Measurements from ENCODE around the gene THRA.

THRA gene

DNA sequence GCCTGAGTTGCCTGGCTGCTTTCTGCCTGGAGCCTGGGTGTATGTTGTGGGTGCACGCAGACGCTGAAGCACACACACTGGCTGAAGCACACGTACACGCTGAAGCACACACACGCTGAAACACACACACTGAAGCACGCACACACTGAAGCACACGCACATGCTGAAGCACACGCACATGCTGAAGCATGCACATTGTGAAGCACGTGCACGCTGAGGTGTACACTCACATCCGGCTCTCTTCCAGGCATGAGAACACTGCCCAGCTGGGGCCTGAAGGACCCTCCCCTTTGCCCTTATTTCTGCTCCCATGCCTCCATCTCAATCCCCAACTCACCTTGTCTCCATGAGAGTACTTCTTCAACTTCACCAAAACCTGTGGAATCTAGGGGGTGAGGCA, 31.1 kb upstream of the THRA start:
- TF ChIP-seq, protein P1, sequence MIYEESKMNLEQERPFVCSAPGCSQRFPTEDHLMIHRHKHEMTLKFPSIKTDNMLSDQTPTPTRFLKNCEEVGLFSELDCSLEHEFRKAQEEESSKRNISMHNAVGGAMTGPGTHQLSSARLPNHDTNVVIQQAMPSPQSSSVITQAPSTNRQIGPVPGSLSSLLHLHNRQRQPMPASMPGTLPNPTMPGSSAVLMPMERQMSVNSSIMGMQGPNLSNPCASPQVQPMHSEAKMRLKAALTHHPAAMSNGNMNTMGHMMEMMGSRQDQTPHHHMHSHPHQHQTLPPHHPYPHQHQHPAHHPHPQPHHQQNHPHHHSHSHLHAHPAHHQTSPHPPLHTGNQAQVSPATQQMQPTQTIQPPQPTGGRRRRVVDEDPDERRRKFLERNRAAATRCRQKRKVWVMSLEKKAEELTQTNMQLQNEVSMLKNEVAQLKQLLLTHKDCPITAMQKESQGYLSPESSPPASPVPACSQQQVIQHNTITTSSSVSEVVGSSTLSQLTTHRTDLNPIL (CRISPR knock-in tag; IDR thresholded peaks at IDR 0.05; ENCODE audit: low read depth), result no peak
- TF ChIP-seq ZFP30 (CRISPR knock-in tag; IDR thresholded peaks at IDR 0.05) (no peak), ZC3H10 (CRISPR knock-in tag; IDR thresholded peaks at IDR 0.05) (no peak)
- ATAC-seq, result no peak

DNA sequence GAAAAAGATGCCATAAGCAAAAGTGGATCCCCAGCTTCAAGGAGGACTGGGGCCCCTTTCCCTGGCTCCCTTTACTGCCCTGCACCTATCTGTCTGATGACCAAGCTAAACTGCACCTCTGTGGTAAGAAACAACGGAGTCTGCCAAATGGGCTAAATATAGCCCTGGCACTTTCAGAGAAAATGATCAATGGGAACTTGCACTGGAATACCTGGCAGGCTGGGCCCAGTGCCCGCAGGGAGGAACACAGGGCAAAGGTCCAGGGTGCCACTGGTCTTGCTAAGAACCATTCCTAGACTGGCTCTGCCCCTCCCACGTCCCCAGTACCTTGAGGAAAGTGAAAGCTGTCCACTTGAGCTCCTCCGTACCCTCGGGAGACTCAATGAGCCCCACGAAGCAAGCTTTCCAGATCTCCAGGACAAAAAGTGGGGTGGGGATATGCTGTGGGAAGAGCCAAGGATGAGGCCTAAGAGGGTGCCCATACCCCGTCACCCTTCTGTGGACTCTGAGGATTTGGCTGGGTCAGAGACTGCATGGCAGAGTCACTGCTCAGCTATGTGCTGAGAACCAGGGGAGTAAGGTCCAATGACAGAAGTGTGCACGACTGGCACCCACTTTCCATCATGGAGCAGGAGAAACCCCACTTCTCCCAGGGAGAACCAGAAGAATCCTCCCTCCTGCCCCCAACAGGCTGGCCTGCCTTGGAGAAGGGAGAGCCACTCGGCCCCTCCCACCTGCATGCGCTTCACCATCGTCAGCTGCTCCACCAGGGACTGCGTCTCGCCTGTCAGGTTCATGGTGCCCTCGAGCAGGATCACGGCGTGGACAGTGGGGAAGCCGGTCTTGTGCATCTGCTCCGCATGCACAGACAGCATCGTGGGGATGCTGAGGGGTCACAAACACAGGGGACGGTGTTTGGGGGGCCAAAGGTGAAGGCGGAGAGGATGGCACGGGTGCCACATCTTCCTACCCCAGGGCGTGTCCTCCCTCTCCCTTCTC, 30.1 kb upstream of the THRA start:
- no peak for ATAC-seq
- TF ChIP-seq ZNF565 (CRISPR knock-in tag; conservative IDR thresholded peaks at IDR 0.05; ENCODE audit: low read depth) (no peak), ARNTL (CRISPR knock-in tag; IDR thresholded peaks at IDR 0.05; ENCODE audit: borderline replicate concordance, low read depth) (no peak), ZC3H10 (CRISPR knock-in tag; IDR thresholded peaks at IDR 0.05) (no peak)

DNA sequence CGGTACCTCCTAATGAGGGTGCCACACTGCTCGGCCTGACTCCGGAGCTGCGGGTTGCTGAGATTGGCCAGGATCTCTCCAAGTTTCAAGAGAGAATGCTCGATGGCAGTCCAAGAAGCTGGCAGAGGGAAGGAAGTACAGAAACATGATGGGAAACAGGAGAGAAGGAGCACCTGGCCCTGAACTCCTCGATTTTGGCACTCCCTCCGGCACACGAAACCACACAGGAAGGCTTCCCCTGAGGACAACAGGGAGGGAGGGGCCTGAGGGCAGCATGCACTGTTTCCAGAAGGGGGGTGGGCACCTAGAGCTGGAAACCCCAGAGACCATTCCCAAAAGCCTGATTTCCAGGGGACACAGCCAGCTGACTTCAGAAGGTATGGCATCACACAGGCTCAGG, 29.4 kb upstream of the THRA start:
- ATAC-seq, result no peak
- TF ChIP-seq GLIS3 (CRISPR knock-in tag; IDR thresholded peaks at IDR 0.05), result no peak
- TF ChIP-seq TCF4 (CRISPR knock-in tag; IDR thresholded peaks at IDR 0.05; ENCODE audit: borderline replicate concordance), result no peak
- no peak for TF ChIP-seq ZFP3 (CRISPR knock-in tag; IDR thresholded peaks at IDR 0.05)
- no peak for TF ChIP-seq ZFP30 (CRISPR knock-in tag; IDR thresholded peaks at IDR 0.05)
- TF ChIP-seq, protein P1 (CRISPR knock-in tag; IDR thresholded peaks at IDR 0.05; ENCODE audit: low read depth), result no peak
- TF ChIP-seq ESRRG (CRISPR knock-in tag; IDR thresholded peaks at IDR 0.05), result no peak
- TF ChIP-seq SNAI2 (CRISPR knock-in tag; IDR thresholded peaks at IDR 0.05), result no peak
- TF ChIP-seq, protein P2, sequence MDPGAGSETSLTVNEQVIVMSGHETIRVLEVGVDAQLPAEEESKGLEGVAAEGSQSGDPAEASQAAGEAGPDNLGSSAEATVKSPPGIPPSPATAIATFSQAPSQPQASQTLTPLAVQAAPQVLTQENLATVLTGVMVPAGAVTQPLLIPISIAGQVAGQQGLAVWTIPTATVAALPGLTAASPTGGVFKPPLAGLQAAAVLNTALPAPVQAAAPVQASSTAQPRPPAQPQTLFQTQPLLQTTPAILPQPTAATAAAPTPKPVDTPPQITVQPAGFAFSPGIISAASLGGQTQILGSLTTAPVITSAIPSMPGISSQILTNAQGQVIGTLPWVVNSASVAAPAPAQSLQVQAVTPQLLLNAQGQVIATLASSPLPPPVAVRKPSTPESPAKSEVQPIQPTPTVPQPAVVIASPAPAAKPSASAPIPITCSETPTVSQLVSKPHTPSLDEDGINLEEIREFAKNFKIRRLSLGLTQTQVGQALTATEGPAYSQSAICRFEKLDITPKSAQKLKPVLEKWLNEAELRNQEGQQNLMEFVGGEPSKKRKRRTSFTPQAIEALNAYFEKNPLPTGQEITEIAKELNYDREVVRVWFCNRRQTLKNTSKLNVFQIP (CRISPR knock-in tag; IDR thresholded peaks at IDR 0.05; ENCODE audit: borderline replicate concordance, low read depth), result no peak
- no peak for TF ChIP-seq ZNF8 (CRISPR knock-in tag; IDR thresholded peaks at IDR 0.05)
- TF ChIP-seq BACH2 (CRISPR knock-in tag; IDR thresholded peaks at IDR 0.05; ENCODE audit: borderline replicate concordance), result no peak
- TF ChIP-seq, protein P3, sequence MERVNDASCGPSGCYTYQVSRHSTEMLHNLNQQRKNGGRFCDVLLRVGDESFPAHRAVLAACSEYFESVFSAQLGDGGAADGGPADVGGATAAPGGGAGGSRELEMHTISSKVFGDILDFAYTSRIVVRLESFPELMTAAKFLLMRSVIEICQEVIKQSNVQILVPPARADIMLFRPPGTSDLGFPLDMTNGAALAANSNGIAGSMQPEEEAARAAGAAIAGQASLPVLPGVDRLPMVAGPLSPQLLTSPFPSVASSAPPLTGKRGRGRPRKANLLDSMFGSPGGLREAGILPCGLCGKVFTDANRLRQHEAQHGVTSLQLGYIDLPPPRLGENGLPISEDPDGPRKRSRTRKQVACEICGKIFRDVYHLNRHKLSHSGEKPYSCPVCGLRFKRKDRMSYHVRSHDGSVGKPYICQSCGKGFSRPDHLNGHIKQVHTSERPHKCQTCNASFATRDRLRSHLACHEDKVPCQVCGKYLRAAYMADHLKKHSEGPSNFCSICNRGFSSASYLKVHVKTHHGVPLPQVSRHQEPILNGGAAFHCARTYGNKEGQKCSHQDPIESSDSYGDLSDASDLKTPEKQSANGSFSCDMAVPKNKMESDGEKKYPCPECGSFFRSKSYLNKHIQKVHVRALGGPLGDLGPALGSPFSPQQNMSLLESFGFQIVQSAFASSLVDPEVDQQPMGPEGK (CRISPR knock-in tag; IDR thresholded peaks at IDR 0.05; ENCODE audit: borderline replicate concordance), result no peak
- TF ChIP-seq, protein P4, sequence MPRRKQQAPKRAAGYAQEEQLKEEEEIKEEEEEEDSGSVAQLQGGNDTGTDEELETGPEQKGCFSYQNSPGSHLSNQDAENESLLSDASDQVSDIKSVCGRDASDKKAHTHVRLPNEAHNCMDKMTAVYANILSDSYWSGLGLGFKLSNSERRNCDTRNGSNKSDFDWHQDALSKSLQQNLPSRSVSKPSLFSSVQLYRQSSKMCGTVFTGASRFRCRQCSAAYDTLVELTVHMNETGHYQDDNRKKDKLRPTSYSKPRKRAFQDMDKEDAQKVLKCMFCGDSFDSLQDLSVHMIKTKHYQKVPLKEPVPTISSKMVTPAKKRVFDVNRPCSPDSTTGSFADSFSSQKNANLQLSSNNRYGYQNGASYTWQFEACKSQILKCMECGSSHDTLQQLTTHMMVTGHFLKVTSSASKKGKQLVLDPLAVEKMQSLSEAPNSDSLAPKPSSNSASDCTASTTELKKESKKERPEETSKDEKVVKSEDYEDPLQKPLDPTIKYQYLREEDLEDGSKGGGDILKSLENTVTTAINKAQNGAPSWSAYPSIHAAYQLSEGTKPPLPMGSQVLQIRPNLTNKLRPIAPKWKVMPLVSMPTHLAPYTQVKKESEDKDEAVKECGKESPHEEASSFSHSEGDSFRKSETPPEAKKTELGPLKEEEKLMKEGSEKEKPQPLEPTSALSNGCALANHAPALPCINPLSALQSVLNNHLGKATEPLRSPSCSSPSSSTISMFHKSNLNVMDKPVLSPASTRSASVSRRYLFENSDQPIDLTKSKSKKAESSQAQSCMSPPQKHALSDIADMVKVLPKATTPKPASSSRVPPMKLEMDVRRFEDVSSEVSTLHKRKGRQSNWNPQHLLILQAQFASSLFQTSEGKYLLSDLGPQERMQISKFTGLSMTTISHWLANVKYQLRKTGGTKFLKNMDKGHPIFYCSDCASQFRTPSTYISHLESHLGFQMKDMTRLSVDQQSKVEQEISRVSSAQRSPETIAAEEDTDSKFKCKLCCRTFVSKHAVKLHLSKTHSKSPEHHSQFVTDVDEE (CRISPR knock-in tag; IDR thresholded peaks at IDR 0.05), result no peak
- TF ChIP-seq ZNF565 (CRISPR knock-in tag; conservative IDR thresholded peaks at IDR 0.05; ENCODE audit: low read depth), result no peak
- TF ChIP-seq CSDC2 (CRISPR knock-in tag; IDR thresholded peaks at IDR 0.05), result no peak
- no peak for TF ChIP-seq PPARA (CRISPR knock-in tag; IDR thresholded peaks at IDR 0.05; ENCODE audit: borderline replicate concordance)
- TF ChIP-seq RARB (CRISPR knock-in tag; IDR thresholded peaks at IDR 0.05), result no peak
- TF ChIP-seq ZC3H10 (CRISPR knock-in tag; IDR thresholded peaks at IDR 0.05), result no peak
- TF ChIP-seq ISL1 (CRISPR knock-in tag; IDR thresholded peaks at IDR 0.05), result no peak
